Stimulated activated CD4-positive, alpha-beta T cell treated with anti-CD3 and anti-CD28 coated beads, Interleukin-15, amount 100 ng/mL, for 1 hour (primary cell): ENCODE data around the gene ITGBL1.

ENCODE experiments used
- DNase-seq, 2 donors: peaks; one replicate each; pipeline ENCODE4 v3.0.0-alpha.2; 2020; ENCODE audit warnings: low read depth in 1 of 2, low spot score in 1 of 2

The ITGBL1 gene

GRCh38 chr13:101691341-101691860, 238.9 kb downstream of the ITGBL1 start:
- DNase-seq, result no peak

- DNase-seq, result no peak
Measured at GRCh38 chr13:101695870-101696516, 243.5 kb downstream of the ITGBL1 start.

- DNase-seq, result no peak
Measured at GRCh38 chr13:101697745-101698144, 245.3 kb downstream of the ITGBL1 start.

- no peak for DNase-seq
Measured at GRCh38 chr13:101698400-101698799, 245.9 kb downstream of the ITGBL1 start.

GRCh38 chr13:101700598-101700997, 248.1 kb downstream of the ITGBL1 start:
- DNase-seq, result no peak

GRCh38 chr13:101703081-101703480, 250.6 kb downstream of the ITGBL1 start:
- DNase-seq, result no peak

- DNase-seq, result no peak
Measured at GRCh38 chr13:101703838-101704237, 251.4 kb downstream of the ITGBL1 start.

- no peak for DNase-seq
Measured at GRCh38 chr13:101706651-101707050, 254.2 kb downstream of the ITGBL1 start.

- DNase-seq, result no peak
Measured at GRCh38 chr13:101707659-101708058, 255.2 kb downstream of the ITGBL1 start.

GRCh38 chr13:101708115-101708514, 255.6 kb downstream of the ITGBL1 start:
- no peak for DNase-seq

GRCh38 chr13:101709952-101710351, 257.5 kb downstream of the ITGBL1 start:
- no peak for DNase-seq

- no peak for DNase-seq
Measured at GRCh38 chr13:101711307-101712025, 259.0 kb downstream of the ITGBL1 start.

- no peak for DNase-seq
Measured at GRCh38 chr13:101712026-101712348, 259.5 kb downstream of the ITGBL1 start.

- DNase-seq, result no peak
Measured at GRCh38 chr13:101714195-101714594, 261.7 kb downstream of the ITGBL1 start.

- no peak for DNase-seq
Measured at GRCh38 chr13:101717353-101717752, 264.9 kb downstream of the ITGBL1 start.

GRCh38 chr13:101718496-101718895, 266.0 kb downstream of the ITGBL1 start:
- no peak for DNase-seq

- no peak for DNase-seq
Measured at GRCh38 chr13:101726681-101727080, 274.2 kb downstream of the ITGBL1 start.

- DNase-seq, result no peak
Measured at GRCh38 chr13:101727118-101727517, 274.6 kb downstream of the ITGBL1 start.

GRCh38 chr13:101728021-101728420, 275.5 kb downstream of the ITGBL1 start:
- no peak for DNase-seq

GRCh38 chr13:101728615-101729014, 276.1 kb downstream of the ITGBL1 start:
- DNase-seq, result no peak

- no peak for DNase-seq
Measured at GRCh38 chr13:101730420-101731000, 278.0 kb downstream of the ITGBL1 start.

- DNase-seq, result no peak
Measured at GRCh38 chr13:101736566-101736965, 284.1 kb downstream of the ITGBL1 start.
